ENCODE results near the gene CYP4F22.
"Not testable (repeated sequence)": the region's sequence is repeated elsewhere in the genome, so short reads cannot be mapped to it uniquely, and the experiment has no call there.

- TF ChIP-seq CTCF (IDR thresholded peaks at IDR 0.05; ENCODE audit: low read depth, low read length); EZH2phosphoT487 (IDR thresholded peaks at IDR 0.05; ENCODE audit: low read depth): not testable (repeated sequence)
These were observed 84.2 kb downstream of the CYP4F22 start for GRCh38 chr19:15592506-15592905.

Data from OCI-LY3 (cell line).